Erythroblast (primary cell): ENCODE data around the gene GSDME.

Experiments
- GATA1 ChIP-seq: IDR thresholded peaks from 2 replicates; pipeline ENCODE4 v1.6.1; 2011; ENCODE audit warnings: low read depth, mild to moderate bottlenecking, control low read depth, low read length, moderate library complexity
- POLR2A ChIP-seq: IDR thresholded peaks from 2 replicates; pipeline ENCODE4 v1.6.1; 2011; ENCODE audit warnings: mild to moderate bottlenecking, low read length

DNA sequence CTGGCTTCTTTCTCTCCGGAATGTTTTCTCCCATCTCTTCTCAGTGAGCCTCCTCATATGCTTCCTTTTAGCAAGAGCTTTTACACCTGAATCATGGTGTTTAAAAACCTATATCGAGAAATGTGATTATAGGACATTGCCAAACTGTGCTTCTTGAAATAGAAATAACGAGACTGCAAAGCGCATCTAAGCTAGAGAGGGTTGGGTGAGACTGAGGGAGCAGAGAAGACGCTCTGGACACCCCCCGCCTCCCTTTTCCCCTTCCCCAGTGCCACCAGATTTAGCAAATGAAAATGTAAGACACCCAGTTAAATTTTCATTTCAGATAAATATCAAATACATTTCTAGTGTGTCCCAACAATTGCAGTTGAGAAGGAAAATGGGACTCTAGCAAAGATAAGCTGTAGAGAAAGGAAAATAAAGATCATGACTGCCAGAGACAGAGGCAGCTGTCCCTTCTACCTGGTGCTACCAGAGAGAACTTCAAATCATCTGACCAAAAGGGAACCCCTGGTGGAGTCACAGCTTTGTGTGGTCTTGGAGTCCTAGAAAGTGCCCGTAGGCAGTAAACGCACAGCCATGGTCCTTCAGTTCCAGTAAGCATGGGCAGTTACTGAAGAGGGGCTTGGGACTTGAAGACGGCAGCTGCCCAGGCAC, 14.6 kb downstream of the GSDME start:
- TF ChIP-seq POLR2A = no peak
- no peak for TF ChIP-seq GATA1
